HG03159 (cell line): ENCODE results near the gene OR4C12.
"Not testable (repeated sequence)": the region's sequence is repeated elsewhere in the genome, so short reads cannot be mapped to it uniquely, and the experiment has no call there.

ENCODE experiments used
- ATAC-seq: cut with Tn5 transposase; IDR thresholded peaks from one replicate; pipeline ENCODE4 v1.9.1; 2021; ENCODE audit warnings: mild to moderate bottlenecking, moderate library complexity; ENCODE audit not compliant: unreplicated experiment

Gene OR4C12

DNA sequence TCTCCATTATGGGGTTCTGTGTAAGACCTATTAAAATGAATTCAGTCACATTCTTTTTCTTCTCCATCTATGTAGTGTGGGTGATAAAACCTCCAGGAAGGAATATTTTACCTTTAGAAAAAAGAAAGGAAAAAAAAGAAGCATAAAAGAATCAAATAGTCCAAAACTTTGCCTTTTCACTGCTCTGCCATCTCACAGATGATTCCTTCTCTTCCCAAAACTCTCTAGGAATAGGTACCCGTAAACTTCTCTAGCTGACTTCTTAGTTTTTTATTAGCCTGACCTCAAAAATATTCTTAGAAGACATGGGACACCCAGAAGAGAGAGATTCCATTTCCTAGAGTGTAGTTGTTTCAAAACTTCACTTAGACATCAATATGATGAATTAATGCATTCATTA lies at the start of gene OR4C12:
TSS of gene OR4C12 (minus strand) at position 101 of the 400 bp plus-strand sequence. CDS start at position 67, 34 bp downstream.
- not testable (repeated sequence) for ATAC-seq

DNA sequence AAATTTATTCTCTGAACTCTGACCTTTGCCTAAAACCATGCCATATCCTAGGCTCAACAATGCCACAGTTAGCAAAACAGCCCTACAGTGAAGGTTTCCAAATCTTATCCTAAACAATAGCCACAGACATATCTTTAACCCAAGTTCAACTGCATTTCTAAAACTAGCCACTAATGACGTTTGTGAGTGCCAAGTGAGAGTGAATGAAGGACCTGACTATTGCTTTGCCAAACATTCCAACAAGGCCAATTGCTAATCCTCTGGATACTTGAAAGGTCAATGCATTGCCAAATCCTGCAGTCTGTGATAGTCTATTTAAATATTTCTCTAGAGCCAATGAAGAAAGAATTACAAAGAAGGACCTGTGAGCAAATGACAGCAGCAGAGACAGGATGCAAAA lies 47.9 kb upstream of the OR4C12 start:
- ATAC-seq = no peak

DNA sequence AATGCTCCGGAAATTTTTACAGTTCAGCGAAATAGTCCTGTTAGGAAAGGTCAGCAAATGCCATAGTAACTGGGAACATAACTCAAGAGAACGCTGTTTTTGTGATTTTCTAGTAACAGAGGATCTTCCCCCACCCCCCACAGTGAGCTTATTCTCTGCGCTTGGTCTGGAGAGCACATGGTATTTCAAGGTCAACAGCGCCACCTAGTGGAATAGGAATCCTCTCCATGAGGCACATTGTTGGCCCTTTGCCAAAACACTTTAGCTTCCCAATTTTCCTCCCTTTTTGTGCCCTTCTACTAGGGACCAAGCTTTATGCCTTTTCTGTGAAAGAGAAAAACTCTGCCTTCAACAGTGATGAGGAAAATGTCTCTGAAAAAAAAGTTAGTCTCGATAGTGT lies 13.2 kb upstream of the OR4C12 start:
- no peak for ATAC-seq

DNA sequence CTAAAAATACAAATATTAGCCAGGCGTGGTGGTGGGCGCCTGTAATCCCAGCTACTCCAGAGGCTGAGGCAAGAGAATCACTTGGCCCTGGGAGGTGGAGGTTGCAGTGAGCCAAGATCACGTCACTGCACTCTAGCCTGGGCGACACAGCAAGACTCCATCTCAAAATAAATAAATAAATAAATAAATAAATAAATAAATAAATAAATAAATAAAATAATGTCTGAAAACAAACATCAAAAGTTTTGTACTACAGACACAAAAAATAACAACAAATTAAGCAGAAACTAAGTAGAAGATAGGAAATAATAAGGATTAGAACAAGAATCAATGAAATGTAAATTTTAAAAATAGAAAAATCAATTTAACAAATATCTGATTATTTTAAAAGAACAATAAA lies 8.9 kb downstream of the OR4C12 start:
- ATAC-seq = not testable (repeated sequence)

GRCh38 chr11:49952091-49952490 lies 30.2 kb downstream of the OR4C12 start, which contains the start of gene OR4C13:
TSS of gene OR4C13 (plus strand) at chr11:49952391. CDS start at chr11:49952423, 32 bp downstream.
- no peak for ATAC-seq

- ATAC-seq = not testable (repeated sequence)
Measured at GRCh38 chr11:49948701-49949100, 33.6 kb downstream of the OR4C12 start.
